ENCODE results near the gene NSD1. TPM values are rescaled to one million over a fixed set of nuclear protein-coding genes. Genes with fewer than 3 reads are reported as not detected.

The NSD1 gene
- total RNA-seq, 1 experiment from 2014 or later = 62.2 TPM

DNA sequence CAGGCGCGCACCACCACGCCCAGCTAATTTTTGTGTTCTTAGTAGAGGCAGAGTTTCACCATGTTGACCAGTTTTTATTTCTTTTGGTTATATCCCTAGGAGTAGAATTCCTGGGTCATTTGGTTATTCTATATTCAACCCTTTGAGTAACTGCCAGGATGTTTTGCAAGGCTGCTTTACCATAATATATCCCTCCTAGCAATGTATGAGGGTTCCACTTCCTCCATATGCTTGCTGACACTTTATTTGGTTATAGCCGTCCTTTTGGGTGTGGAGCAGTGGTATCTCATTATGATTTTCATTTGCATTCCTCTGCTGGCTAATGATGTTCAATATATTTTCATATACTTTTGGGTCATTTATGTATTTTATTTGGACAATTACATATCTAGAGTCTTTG lies 88.7 kb downstream of the NSD1 start:
- H3K79me2 ChIP-seq (ENCODE audit: low read depth) = peaks cover 31% of the 10 kb centered on the region
- H2AFZ ChIP-seq = no peak overlapping the region
- no peak overlapping the region for H3K27ac ChIP-seq
- no peak overlapping the region for H3K4me2 ChIP-seq
- H3K36me3 ChIP-seq (ENCODE audit: low read depth) = 0 out of 2 replicates have a peak, but pooled peaks cover 8% of the 10 kb centered on the region
- H3K27me3 ChIP-seq (ENCODE audit: insufficient read depth, low read depth) = no peaks in the 10 kb centered on the region
- CTCF ChIA-PET = no interaction called here
- POLR2A ChIA-PET (ENCODE audit: unreplicated experiment) = no interaction called here
- intact Hi-C loops (cut with micrococcal nuclease; ENCODE audit: unreplicated experiment) = no loop called here
- no peak for TF ChIP-seq EZH2 (IDR thresholded peaks at IDR 0.05; ENCODE audit: low read depth)
- TF ChIP-seq, protein P1, sequence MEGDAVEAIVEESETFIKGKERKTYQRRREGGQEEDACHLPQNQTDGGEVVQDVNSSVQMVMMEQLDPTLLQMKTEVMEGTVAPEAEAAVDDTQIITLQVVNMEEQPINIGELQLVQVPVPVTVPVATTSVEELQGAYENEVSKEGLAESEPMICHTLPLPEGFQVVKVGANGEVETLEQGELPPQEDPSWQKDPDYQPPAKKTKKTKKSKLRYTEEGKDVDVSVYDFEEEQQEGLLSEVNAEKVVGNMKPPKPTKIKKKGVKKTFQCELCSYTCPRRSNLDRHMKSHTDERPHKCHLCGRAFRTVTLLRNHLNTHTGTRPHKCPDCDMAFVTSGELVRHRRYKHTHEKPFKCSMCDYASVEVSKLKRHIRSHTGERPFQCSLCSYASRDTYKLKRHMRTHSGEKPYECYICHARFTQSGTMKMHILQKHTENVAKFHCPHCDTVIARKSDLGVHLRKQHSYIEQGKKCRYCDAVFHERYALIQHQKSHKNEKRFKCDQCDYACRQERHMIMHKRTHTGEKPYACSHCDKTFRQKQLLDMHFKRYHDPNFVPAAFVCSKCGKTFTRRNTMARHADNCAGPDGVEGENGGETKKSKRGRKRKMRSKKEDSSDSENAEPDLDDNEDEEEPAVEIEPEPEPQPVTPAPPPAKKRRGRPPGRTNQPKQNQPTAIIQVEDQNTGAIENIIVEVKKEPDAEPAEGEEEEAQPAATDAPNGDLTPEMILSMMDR (conservative IDR thresholded peaks at IDR 0.05) = no peak
- H4K20me1 ChIP-seq (ENCODE audit: insufficient read depth) = peaks cover 14% of the 10 kb centered on the region
- DNase-seq = no peak
- no peaks in the 10 kb centered on the region for H3F3A ChIP-seq (ENCODE audit: insufficient read depth, low read depth)
- H3K9me3 ChIP-seq (ENCODE audit: insufficient read depth, low read depth) = no peaks in the 10 kb centered on the region
- BruUV-seq (replicated peaks) = no TSS peak
- H3K9me2 ChIP-seq (ENCODE audit: insufficient read depth) = no peaks in the 10 kb centered on the region
- no peak overlapping the region for H3K4me3 ChIP-seq
- no peaks in the 10 kb centered on the region for H3K4me1 ChIP-seq (replicated peaks; ENCODE audit: insufficient read depth)

DNA sequence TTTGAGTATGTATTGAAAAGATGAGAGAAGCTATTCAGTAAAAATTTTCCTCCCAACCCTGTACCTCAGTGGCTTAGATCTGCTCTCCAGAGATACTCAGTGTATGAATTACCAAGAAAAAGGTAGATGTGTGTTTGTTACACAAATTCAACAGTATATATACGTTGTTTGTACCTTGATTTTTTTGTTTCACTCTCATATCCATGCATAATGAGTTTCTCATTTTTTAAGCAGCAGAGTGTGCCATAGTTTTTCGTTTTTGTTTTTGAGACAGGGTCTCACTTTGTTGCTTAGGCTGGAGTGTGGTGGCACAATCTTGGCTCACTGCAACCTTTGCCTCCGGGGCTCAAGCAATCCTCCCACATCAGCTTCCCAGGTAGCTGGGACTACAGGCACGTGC lies 92.2 kb downstream of the NSD1 start:
- H3K9me3 ChIP-seq (ENCODE audit: insufficient read depth, low read depth) = no peaks in the 10 kb centered on the region
- TF ChIP-seq, protein P1 (conservative IDR thresholded peaks at IDR 0.05) = no peak
- TF ChIP-seq EZH2 (IDR thresholded peaks at IDR 0.05; ENCODE audit: low read depth) = no peak
- POLR2A ChIA-PET (ENCODE audit: unreplicated experiment) = no interaction called here
- no TSS peak for BruUV-seq (replicated peaks)
- DNase-seq = no peak
- H3K27me3 ChIP-seq (ENCODE audit: insufficient read depth, low read depth) = no peaks in the 10 kb centered on the region
- no peaks in the 10 kb centered on the region for H3F3A ChIP-seq (ENCODE audit: insufficient read depth, low read depth)
- H2AFZ ChIP-seq = no peak overlapping the region
- H3K36me3 ChIP-seq (ENCODE audit: low read depth) = 0 out of 2 replicates have a peak, but pooled peaks cover 8% of the 10 kb centered on the region
- peaks cover 29% of the 10 kb centered on the region for H3K79me2 ChIP-seq (ENCODE audit: low read depth)
- no peak overlapping the region for H3K4me3 ChIP-seq
- H3K27ac ChIP-seq = no peak overlapping the region
- CTCF ChIA-PET = no interaction called here
- peaks cover 14% of the 10 kb centered on the region for H4K20me1 ChIP-seq (ENCODE audit: insufficient read depth)
- H3K4me1 ChIP-seq (replicated peaks; ENCODE audit: insufficient read depth) = no peaks in the 10 kb centered on the region
- intact Hi-C loops (cut with micrococcal nuclease; ENCODE audit: unreplicated experiment) = no loop called here
- no peaks in the 10 kb centered on the region for H3K9me2 ChIP-seq (ENCODE audit: insufficient read depth)
- no peak overlapping the region for H3K4me2 ChIP-seq

DNA sequence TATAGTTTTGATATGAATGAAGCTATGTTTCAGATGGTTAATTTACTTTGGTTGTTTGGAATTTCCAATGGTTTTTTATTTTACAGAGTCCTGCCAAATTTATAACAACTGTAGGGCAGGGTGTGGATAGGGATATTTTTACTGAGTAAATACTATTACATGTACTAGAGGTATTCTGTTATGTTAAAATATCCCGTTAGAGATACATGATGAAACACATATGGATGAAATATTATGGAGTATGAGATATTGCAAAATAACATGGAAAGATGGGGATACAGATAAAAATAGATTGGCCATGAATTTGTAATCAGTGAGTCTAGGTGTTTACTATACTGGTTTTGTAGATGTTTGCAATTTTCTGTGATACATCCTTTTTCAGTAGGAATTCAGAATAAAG lies 93.3 kb downstream of the NSD1 start:
- no peaks in the 10 kb centered on the region for H3K9me2 ChIP-seq (ENCODE audit: insufficient read depth)
- TF ChIP-seq, protein P1 (conservative IDR thresholded peaks at IDR 0.05) = no peak
- TF ChIP-seq EZH2 (IDR thresholded peaks at IDR 0.05; ENCODE audit: low read depth) = no peak
- no peaks in the 10 kb centered on the region for H3K4me1 ChIP-seq (replicated peaks; ENCODE audit: insufficient read depth)
- H2AFZ ChIP-seq = no peak overlapping the region
- no peaks in the 10 kb centered on the region for H3K27me3 ChIP-seq (ENCODE audit: insufficient read depth, low read depth)
- DNase-seq = no peak
- H3K4me2 ChIP-seq = no peak overlapping the region
- no peaks in the 10 kb centered on the region for H3K9me3 ChIP-seq (ENCODE audit: insufficient read depth, low read depth)
- no peaks in the 10 kb centered on the region for H3K36me3 ChIP-seq (ENCODE audit: low read depth)
- H3K79me2 ChIP-seq (ENCODE audit: low read depth) = peaks cover 23% of the 10 kb centered on the region
- peaks cover 10% of the 10 kb centered on the region for H4K20me1 ChIP-seq (ENCODE audit: insufficient read depth)
- H3K27ac ChIP-seq = no peak overlapping the region
- ChIA-PET POLR2A (ENCODE audit: unreplicated experiment) (interaction anchor here (0.7 kb wide), 1 partner anchor 69 kb away, joined by 5 read pairs; no protein-coding TSS in a partner anchor), CTCF (no interaction called here)
- BruUV-seq (replicated peaks) = no TSS peak
- intact Hi-C loops (cut with micrococcal nuclease; ENCODE audit: unreplicated experiment) = no loop called here
- no peak overlapping the region for H3K4me3 ChIP-seq
- H3F3A ChIP-seq (ENCODE audit: insufficient read depth, low read depth) = no peaks in the 10 kb centered on the region
